HepG2 (cell line): ENCODE measurements around the gene SESN1. TPM values are rescaled to one million over a fixed set of nuclear protein-coding genes. Genes with fewer than 3 reads are reported as not detected.

Source experiments
- ATAC-seq: fragments of 200-7000 bp; cut with Tn5 transposase; 3 replicates; pipeline ENCODE4 v1.9.1; 2020; ENCODE audit warnings: mild to moderate bottlenecking, moderate library complexity
- BruUV-seq: library from RNA; stranded (reverse); fragments of 400-500 nt; replicated peaks from 2 replicates; lab custom pipeline; 2021; lab: Mats Ljungman, UMichigan
- CTCF ChIA-PET: fragments of 300-600 bp; formaldehyde crosslinking; extraction: SDS; loops from one replicate; lab custom pipeline; 2021; ENCODE audit warnings: low total read pairs, inconsistent platforms, low intra/inter-chr PET ratio; lab: Yijun Ruan, JAX
- POLR2A ChIA-PET: fragments of 350-600 bp; sonication (Branson Sonifier 250); formaldehyde crosslinking; loops from one replicate; lab custom pipeline; 2020; ENCODE audit warnings: antibody characterized with exemption, inconsistent platforms; lab: Yijun Ruan, JAX
- DNase-seq: peaks from one replicate; pipeline ENCODE4 v3.0.0-alpha.2; 2015; ENCODE audit warnings: low spot score
- FAIRE-seq: peaks from 3 replicates; lab custom pipeline; 2011; peaks lifted over from hg19 to GRCh38; lab: Jason Lieb, UNC
- H2AFZ ChIP-seq: one replicate; pipeline ENCODE4 v1.6.1; 2011; ENCODE audit warnings: low read length, inconsistent platforms
- H3K27ac ChIP-seq: fragments of 300-600 bp; 3 replicates; pipeline ENCODE4 v1.8.0; 2011; ENCODE audit warnings: mixed run types, mild to moderate bottlenecking, mixed read lengths, low read length, inconsistent platforms; ENCODE audit not compliant: insufficient read depth; ENCODE audit errors: extremely low read length
- H3K27me3 ChIP-seq, 2 experiments: fragments of 200-600 bp in 1 of 2; 2 replicates in 1 of 2; 3 replicates in 1 of 2; pipeline versions ENCODE4 v1.6.0 to v1.8.0; 2011; ENCODE audit warnings: low read length in 2 of 2, mild to moderate bottlenecking in 2 of 2, moderate library complexity in 2 of 2, inconsistent platforms in 1 of 2; ENCODE audit not compliant: insufficient read depth in 2 of 2, control insufficient read depth in 1 of 2
- H3K36me3 ChIP-seq, 2 experiments: fragments of 200-600 bp in 1 of 2; replicated peaks in 1 of 2; 2 replicates in 1 of 2; 3 replicates in 1 of 2; pipeline versions ENCODE4 v1.5.1 to v1.8.0; 2011; ENCODE audit warnings: low read length in 2 of 2, inconsistent platforms in 1 of 2; ENCODE audit not compliant: insufficient read depth in 2 of 2, control insufficient read depth in 1 of 2
- H3K4me1 ChIP-seq: 2 replicates; pipeline ENCODE4 v1.5.1; 2012; ENCODE audit warnings: low read length, inconsistent platforms; ENCODE audit not compliant: insufficient read depth
- H3K4me2 ChIP-seq: 2 replicates; pipeline ENCODE4 v1.6.0; 2011; ENCODE audit warnings: low read depth, low read length, inconsistent platforms
- H3K4me3 ChIP-seq, 3 experiments: fragments of 200-600 bp in 1 of 3; sonication (generic), shearing (Covaris generic) in 1 of 3; replicated peaks in 1 of 3; 2 replicates each; pipeline ENCODE4 v1.5.1; 2011 to 2016; ENCODE audit warnings: low read length in 3 of 3, inconsistent platforms in 2 of 3, low read depth in 2 of 3, mild to moderate bottlenecking in 2 of 3, control low read depth in 1 of 3, mixed read lengths in 1 of 3; ENCODE audit not compliant: insufficient read depth in 1 of 3
- H3K79me2 ChIP-seq: one replicate; pipeline ENCODE4 v1.6.1; 2011; ENCODE audit warnings: low read length, inconsistent platforms; ENCODE audit not compliant: insufficient read depth
- H3K9ac ChIP-seq: 2 replicates; pipeline ENCODE4 v1.6.0; 2011; ENCODE audit warnings: mild to moderate bottlenecking, low read depth, low read length, inconsistent platforms; ENCODE audit not compliant: insufficient read depth
- H3K9me3 ChIP-seq: 2 replicates; pipeline ENCODE4 v1.5.1; 2012; ENCODE audit warnings: mild to moderate bottlenecking, low read length
- H4K20me1 ChIP-seq: 2 replicates; pipeline ENCODE4 v1.6.0; 2011; ENCODE audit warnings: inconsistent platforms, mild to moderate bottlenecking, low read length, moderate library complexity; ENCODE audit not compliant: insufficient read depth
- FOXK2 ChIP-seq: fragments of 450-650 bp; IDR thresholded peaks from 2 replicates; pipeline ENCODE4 v1.6.1; 2016
- MAF1 ChIP-seq: sonication (generic); formaldehyde crosslinking; IDR thresholded peaks from 2 replicates; pipeline ENCODE4 v1.5.0; 2020; ENCODE audit warnings: missing genetic modification reagents, borderline replicate concordance
- NR2F6 ChIP-seq, 2 experiments: IDR thresholded peaks; 2 replicates each; pipeline ENCODE4 v1.6.1; 2016; ENCODE audit warnings: antibody characterized with exemption in 1 of 2, mild to moderate bottlenecking in 1 of 2
- SAP130 ChIP-seq: IDR thresholded peaks from 2 replicates; pipeline ENCODE4 v1.6.1; 2016; ENCODE audit warnings: low read depth
- SNAPC4 ChIP-seq: sonication (generic); formaldehyde crosslinking; IDR thresholded peaks from 2 replicates; pipeline ENCODE4 v1.4.0; 2020; ENCODE audit warnings: mild to moderate bottlenecking, missing genetic modification reagents
- SP5 ChIP-seq: IDR thresholded peaks from 2 replicates; pipeline ENCODE4 v1.6.1; 2016; ENCODE audit warnings: low read depth, borderline replicate concordance
- TOE1 ChIP-seq: sonication (generic); formaldehyde crosslinking; IDR thresholded peaks from 2 replicates; pipeline ENCODE4 v1.4.0; 2020; ENCODE audit warnings: mild to moderate bottlenecking, missing genetic modification reagents
- ZNF225 ChIP-seq: sonication (generic); formaldehyde crosslinking; IDR thresholded peaks from 2 replicates; pipeline ENCODE4 v1.4.0; 2020; ENCODE audit warnings: mild to moderate bottlenecking, missing genetic modification reagents
- ZNF496 ChIP-seq: sonication (generic); formaldehyde crosslinking; IDR thresholded peaks from 2 replicates; pipeline ENCODE4 v1.8.1; 2023; ENCODE audit warnings: mild to moderate bottlenecking, moderate library complexity, missing genetic modification reagents; ENCODE audit not compliant: insufficient replicate concordance
- ZNF678 ChIP-seq: sonication (generic); formaldehyde crosslinking; IDR thresholded peaks from 2 replicates; pipeline ENCODE4 v1.4.0; 2020; ENCODE audit warnings: mild to moderate bottlenecking, missing genetic modification reagents
- WGBS: methylation state at CpG from one replicate; pipeline ENCODE4 v1.1.6; 2017; ENCODE audit warnings: low lambda C conversion rate; 5-methylcytosine and 5-hydroxymethylcytosine counted together
- in situ Hi-C: cut with HindIII; loops from 2 replicates; pipeline ENCODE4 v1.10.0; 2017; ENCODE audit warnings: low pct_unique_long_range_greater_than_20kb; ENCODE audit not compliant: extremely low pct_ligation_motif_present
- intact Hi-C: fragments of 100-400 bp; cut with micrococcal nuclease; formaldehyde crosslinking; loops from one replicate; pipeline ENCODE4 v1.10.0; 2022; ENCODE audit not compliant: unreplicated experiment
- polyA plus RNA-seq, 8 experiments: library from polyadenylated mRNA; depleted of rRNA in 3 of 8; stranded (reverse) in 7 of 8; unstranded in 1 of 8; fragments of >200 nt; fragmentation: Illumina TruSeq in 4 of 8; extraction: Trizol in 4 of 8; gene quantifications; 2 replicates each; pipeline versions ENCODE4 v1.2.1 to v1.2.3, GENCODE V29; 2011 to 2016; ENCODE audit warnings: low read depth in 4 of 8, missing spikeins in 1 of 8, mixed read lengths in 1 of 8; ENCODE audit not compliant: insufficient read depth in 1 of 8
- total RNA-seq, 5 experiments: library from RNA; depleted of rRNA; stranded (reverse); fragments of >200 nt; fragmentation: Illumina TruSeq; extraction: Trizol; gene quantifications; 2 replicates each; pipeline ENCODE4 v1.2.3, GENCODE V29; 2016; ENCODE audit warnings: low read depth in 1 of 5
- TF ChIP-seq, protein P1 (sequence below): sonication (generic); formaldehyde crosslinking; IDR thresholded peaks from 2 replicates; pipeline ENCODE4 v1.5.0; 2020; ENCODE audit warnings: mild to moderate bottlenecking, missing genetic modification reagents, borderline replicate concordance
- TF ChIP-seq, protein P2 (sequence below): sonication (generic); formaldehyde crosslinking; IDR thresholded peaks from 2 replicates; pipeline ENCODE4 v1.5.0; 2020; ENCODE audit warnings: missing genetic modification reagents, mild to moderate bottlenecking, borderline replicate concordance
- TF ChIP-seq, protein P3 (sequence below): sonication (generic); formaldehyde crosslinking; IDR thresholded peaks from 2 replicates; pipeline ENCODE4 v1.4.0; 2020; ENCODE audit warnings: low read depth, missing genetic modification reagents

SESN1 gene
- total and polyA plus RNA-seq, 2 of the 13 experiments (the other 11 are each of a cell fraction or from before 2014, with no cell fraction given), result 24.9 to 44.7 TPM

- Histone ChIP-seq H4K20me1 (no peaks in the 10 kb centered on the region), H3K4me1 (peaks cover 13% of the 10 kb centered on the region), H3K27me3 (no peaks in the 10 kb centered on the region), H3K9ac (no peak overlapping the region), H3K36me3 (0 out of 5 replicates have a peak, but pooled peaks cover 0 to 5% of the 10 kb centered on the region in 2 experiments), H2AFZ (no peak overlapping the region), H3K4me3 (no peak overlapping the region), H3K27ac (no peak overlapping the region), H3K9me3 (no peaks in the 10 kb centered on the region), H3K79me2 (no peaks in the 10 kb centered on the region), H3K4me2 (no peak overlapping the region)
- ATAC-seq, result peak; percentile 56; the same call in 2 of the 3 replicates
- FAIRE-seq, result no peak
- 80% methylated on average over 1 of the region's 1 CpG for WGBS
- DNase-seq, result no peak
- CTCF ChIA-PET, result no interaction called here
- intact Hi-C loops (no loop called here), in situ Hi-C loops (no loop called here)
- POLR2A ChIA-PET, result interaction anchor here (1.3 kb wide), 1 partner anchor 12 kb away, joined by 5 read pairs; the partner anchor contains the start of gene SESN1
- no TSS peak for BruUV-seq
- TF ChIP-seq SP5 (CRISPR knock-in tag) (no peak), ZNF225 (no peak), ZNF678 (CRISPR knock-in tag) (no peak), MAF1 (CRISPR knock-in tag) (no peak), NR2F6 (IDR thresholded peaks at IDR 0.05) (no peak), NR2F6 (CRISPR knock-in tag; IDR thresholded peaks at IDR 0.05) (no peak), SNAPC4 (CRISPR knock-in tag) (no peak), SAP130 (no peak), ZNF496 (no peak), TOE1 (CRISPR knock-in tag) (no peak), FOXK2 (no peak)
- TF ChIP-seq, protein P1, sequence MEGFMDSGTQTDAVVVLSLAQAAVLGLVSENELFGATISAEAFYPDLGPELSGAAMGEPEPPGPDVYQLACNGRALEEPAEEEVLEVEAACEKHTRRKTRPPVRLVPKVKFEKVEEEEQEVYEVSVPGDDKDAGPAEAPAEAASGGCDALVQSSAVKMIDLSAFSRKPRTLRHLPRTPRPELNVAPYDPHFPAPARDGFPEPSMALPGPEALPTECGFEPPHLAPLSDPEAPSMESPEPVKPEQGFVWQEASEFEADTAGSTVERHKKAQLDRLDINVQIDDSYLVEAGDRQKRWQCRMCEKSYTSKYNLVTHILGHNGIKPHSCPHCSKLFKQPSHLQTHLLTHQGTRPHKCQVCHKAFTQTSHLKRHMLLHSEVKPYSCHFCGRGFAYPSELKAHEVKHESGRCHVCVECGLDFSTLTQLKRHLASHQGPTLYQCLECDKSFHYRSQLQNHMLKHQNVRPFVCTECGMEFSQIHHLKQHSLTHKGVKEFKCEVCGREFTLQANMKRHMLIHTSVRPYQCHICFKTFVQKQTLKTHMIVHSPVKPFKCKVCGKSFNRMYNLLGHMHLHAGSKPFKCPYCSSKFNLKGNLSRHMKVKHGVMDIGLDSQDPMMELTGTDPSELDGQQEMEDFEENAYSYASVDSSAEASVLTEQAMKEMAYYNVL (CRISPR knock-in tag), result no peak
- TF ChIP-seq, protein P2, sequence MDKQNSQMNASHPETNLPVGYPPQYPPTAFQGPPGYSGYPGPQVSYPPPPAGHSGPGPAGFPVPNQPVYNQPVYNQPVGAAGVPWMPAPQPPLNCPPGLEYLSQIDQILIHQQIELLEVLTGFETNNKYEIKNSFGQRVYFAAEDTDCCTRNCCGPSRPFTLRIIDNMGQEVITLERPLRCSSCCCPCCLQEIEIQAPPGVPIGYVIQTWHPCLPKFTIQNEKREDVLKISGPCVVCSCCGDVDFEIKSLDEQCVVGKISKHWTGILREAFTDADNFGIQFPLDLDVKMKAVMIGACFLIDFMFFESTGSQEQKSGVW, result no peak
- TF ChIP-seq, protein P3, sequence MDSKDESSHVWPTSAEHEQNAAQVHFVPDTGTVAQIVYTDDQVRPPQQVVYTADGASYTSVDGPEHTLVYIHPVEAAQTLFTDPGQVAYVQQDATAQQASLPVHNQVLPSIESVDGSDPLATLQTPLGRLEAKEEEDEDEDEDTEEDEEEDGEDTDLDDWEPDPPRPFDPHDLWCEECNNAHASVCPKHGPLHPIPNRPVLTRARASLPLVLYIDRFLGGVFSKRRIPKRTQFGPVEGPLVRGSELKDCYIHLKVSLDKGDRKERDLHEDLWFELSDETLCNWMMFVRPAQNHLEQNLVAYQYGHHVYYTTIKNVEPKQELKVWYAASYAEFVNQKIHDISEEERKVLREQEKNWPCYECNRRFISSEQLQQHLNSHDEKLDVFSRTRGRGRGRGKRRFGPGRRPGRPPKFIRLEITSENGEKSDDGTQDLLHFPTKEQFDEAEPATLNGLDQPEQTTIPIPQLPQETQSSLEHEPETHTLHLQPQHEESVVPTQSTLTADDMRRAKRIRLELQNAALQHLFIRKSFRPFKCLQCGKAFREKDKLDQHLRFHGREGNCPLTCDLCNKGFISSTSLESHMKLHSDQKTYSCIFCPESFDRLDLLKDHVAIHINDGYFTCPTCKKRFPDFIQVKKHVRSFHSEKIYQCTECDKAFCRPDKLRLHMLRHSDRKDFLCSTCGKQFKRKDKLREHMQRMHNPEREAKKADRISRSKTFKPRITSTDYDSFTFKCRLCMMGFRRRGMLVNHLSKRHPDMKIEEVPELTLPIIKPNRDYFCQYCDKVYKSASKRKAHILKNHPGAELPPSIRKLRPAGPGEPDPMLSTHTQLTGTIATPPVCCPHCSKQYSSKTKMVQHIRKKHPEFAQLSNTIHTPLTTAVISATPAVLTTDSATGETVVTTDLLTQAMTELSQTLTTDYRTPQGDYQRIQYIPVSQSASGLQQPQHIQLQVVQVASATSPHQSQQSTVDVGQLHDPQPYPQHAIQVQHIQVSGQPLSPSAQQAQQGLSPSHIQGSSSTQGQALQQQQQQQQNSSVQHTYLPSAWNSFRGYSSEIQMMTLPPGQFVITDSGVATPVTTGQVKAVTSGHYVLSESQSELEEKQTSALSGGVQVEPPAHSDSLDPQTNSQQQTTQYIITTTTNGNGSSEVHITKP (CRISPR knock-in tag), result no peak
Observed at GRCh38 chr6:109082188-109082577, 12.5 kb downstream of the SESN1 start.
